GM12891 (cell line): Measurements from ENCODE around the gene PRC1.

Experiments
- POLR2A ChIP-seq: IDR thresholded peaks from 2 replicates; pipeline ENCODE4 v1.6.1; 2011; ENCODE audit warnings: low read depth, low read length, control low read depth
- POLR2AphosphoS5 ChIP-seq: IDR thresholded peaks from 2 replicates; pipeline ENCODE4 v1.6.1; 2011; ENCODE audit warnings: low read depth, low read length, control low read depth
- POU2F2 ChIP-seq: IDR thresholded peaks from 2 replicates; pipeline ENCODE4 v1.6.1; 2011; ENCODE audit warnings: low read depth, mild to moderate bottlenecking, control low read depth, low read length, moderate library complexity
- TAF1 ChIP-seq: IDR thresholded peaks from 2 replicates; pipeline ENCODE4 v1.6.1; 2011; ENCODE audit warnings: low read depth, low read length, control low read depth

GRCh38 chr15:90960298-90961091 is 33.8 kb downstream of the PRC1 start:
- no peak for TF ChIP-seq POLR2A
- TF ChIP-seq TAF1, result no peak
- no peak for TF ChIP-seq POLR2AphosphoS5
- TF ChIP-seq POU2F2, result no peak
